Measurements from ENCODE around the gene FRG1.
"Not testable (repeated sequence)": the region's sequence is repeated elsewhere in the genome, so short reads cannot be mapped to it uniquely, and the experiment has no call there.

GRCh38 chr4:189946906-189947305 lies 6.2 kb downstream of the FRG1 start:
- not testable (repeated sequence) for TF ChIP-seq CTCF (IDR thresholded peaks at IDR 0.05; ENCODE audit: poor library complexity); EZH2 (IDR thresholded peaks at IDR 0.05; ENCODE audit: borderline replicate concordance); EZH2phosphoT487 (IDR thresholded peaks at IDR 0.05; ENCODE audit: low read depth, severe bottlenecking, unreplicated experiment)
